NCI-H1694 treated with DMSO at 0.1 percent for 48 hours (cell line): ENCODE measurements around the gene PRICKLE2.

ENCODE experiments used
- DNase-seq: peaks from one replicate; lab custom pipeline; 2025; lab: John Stamatoyannopoulos, UW

PRICKLE2 gene

DNA sequence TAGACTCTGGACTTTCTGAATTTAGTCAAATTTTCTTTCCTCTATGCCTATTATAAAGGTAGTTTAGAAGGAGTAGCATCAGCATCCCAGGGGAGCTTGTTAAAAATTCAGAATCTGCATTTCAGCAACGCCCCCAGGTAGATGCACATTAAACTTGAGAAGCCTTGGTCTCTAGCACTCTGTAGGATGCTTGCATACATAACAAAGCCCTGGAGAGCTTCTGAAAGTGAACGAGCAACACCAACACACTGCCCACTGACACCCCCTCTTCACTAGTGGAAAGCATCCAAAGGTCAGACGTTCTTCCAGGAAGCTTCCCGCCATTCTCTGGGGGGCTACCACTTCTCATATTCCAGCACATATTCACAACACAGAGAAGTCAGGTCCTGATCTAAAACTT, 6.5 kb downstream of the PRICKLE2 start:
- DNase-seq = no peak

DNA sequence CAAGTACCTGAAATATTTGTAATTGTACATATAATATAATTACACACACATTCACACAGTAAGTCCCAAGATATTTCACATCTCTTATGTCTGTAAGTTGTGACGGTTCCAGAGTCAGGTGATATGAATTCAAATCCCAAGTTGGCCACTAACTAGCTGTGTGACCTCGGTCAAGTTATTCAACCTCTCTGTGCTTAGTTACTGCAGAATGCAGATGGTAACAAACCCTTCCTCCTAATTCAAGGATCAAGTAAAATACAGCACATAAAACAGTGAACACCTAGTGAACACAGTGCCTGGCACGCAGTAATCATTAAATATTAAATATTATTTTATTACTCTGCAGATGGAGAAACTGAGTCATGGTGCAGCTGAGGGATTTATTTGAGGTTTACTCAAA, 6.9 kb downstream of the PRICKLE2 start:
- DNase-seq = no peak

DNA sequence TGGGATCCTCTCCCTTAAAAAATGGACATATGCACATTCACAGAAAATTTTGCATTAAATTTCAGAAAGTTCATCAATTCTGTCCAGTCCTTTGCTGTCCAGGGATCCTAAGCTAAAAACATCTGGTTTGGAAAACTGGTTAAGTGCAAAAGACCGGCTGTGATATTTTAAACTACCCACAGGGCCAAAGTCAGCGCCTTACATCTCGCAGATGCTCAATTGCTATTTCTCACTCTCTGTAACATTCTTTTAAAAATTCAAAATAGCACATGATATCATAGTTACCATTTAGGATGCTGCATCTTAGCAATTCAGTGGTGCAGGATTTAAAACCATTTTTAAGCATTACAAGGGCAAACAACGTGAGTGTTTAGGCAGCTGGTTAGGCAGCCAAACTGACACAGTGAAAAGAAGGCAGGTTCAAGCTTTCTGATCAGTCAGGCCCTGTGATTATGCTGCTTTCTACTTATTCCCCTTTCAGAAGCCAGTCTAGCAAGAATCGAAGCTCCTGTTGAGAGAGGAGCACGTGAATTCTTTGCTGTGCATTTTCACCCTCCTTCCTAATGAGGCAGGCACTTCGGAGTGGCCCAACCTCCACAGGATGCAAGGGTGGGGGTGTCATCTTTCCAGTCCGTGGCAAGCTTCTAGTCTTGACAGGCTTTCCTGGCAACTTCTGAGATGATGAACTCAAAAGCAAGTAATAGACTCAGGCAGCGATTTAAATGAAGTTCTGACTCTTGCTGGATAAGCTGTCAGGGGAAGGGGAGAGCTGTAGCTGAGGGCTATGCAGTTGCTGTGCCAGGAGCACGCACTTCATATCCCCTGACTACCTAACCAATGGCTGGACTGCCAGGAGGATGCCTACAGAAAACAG, 8.8 kb downstream of the PRICKLE2 start:
- no peak for DNase-seq

DNA sequence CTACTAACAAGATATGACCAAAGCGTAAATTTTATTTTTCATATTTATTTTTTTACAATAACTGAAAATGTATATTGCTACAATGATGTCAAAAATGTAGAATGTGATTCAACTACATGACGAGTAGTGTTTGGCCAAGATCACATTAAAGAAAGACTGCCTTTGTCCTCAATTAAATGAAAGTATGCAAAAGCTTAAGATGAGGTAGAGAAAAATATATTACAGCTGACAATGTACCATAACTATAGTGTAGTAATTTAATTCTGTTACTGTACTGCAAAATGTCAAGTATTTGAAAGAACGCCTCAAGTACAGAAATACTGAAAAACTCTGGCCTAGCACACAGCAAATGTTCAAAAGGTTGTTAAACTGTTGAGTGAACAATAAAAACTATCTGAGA, 9.7 kb downstream of the PRICKLE2 start:
- no peak for DNase-seq

DNA sequence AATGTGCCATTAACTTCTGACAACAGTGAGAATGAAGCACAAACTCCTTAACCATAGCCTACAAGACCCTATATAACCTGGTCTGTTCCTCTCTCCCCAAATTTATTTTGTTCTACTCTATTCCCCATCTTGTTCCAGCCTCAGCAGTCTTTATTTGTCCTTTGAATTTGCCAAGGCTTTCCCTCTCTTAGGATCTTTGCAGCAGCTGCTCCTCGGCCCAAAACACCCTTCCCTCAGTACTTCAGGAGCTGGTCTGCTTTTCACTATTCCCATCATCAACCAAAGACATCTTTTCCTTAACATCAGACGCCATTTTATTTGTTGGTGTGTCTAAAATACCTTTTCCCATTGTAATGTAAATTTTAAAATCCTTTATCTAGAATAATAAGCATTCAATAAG, 10.2 kb downstream of the PRICKLE2 start:
- no peak for DNase-seq

DNA sequence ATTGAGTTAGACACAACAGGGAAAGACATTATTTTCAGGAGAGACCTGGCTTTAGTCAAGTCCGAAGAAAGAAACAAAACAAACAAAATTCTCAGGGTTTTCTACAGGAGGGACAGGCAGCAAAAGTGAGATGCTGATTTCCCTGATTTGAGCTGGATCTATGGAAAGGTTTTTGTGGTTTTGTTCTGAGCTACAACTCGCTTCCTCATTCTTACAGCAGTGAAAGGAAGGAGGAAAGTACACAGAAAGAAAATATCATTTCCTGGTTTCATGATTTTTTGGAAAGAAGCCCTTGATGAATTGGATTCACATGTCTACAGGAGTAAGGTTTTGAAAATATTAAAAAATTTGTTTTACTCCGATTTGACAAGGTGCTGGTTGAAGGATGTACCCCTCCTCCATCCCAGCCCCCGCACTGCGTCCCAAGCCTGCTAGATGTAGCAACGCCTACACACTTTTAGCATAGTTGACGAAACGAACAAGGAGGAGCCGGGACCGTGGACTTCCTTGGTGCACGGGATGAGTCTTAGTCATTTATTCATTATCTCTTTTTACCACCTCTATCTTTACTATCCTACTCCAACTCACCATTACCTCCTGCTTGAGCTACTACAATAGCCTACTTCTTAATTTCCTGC, 10.8 kb downstream of the PRICKLE2 start:
- no peak for DNase-seq

DNA sequence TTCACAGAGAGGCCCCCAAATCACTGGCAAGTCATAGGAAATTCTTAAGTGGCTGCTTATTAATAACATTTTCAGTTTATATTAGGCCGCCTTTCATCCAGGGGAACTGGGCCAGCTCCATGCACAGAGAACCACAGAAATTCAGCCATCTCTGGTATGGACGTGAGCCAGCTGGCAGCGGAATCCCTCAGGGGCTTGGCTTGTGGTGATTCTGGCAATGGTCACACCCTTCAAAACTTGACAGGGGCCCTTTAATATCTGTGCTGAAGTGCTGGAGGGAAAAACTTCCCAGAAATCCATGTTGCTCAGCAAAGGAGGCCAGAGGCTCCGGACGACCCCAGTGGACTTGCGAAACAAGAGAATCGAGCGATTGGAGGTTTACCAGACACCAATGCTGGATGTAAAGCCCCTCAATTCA, 11.3 kb downstream of the PRICKLE2 start:
- no peak for DNase-seq

DNA sequence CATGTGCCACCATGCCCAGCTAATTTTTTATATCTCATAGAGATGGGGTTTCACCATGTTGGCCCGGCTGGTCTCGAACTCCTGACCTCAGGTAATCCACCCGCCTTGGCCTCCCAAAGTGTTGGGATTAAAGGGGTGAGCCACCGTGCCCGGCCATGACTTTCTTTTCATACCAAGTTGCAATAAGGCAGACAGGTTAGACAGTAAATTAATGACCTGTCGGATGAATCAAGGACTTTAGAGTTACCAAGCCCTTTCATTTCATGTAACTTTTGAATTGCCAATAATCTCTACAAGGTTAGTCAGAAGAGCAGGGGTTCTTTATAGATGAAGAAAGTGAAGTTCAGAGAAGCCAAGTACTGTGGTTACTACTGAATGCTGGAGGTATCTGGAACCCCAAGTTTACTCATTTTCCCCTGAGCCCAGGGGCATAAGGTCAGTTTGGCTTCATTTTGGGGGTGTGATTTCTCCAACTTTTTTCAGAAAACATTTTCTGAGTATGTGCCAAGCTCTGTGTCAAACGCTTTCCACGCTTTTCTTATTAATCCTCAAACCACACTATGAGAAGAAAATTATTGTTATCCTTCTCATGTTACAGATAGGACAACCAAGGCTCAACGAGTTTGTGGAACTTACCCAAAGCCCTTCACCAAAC, 11.9 kb downstream of the PRICKLE2 start:
- DNase-seq = no peak

DNA sequence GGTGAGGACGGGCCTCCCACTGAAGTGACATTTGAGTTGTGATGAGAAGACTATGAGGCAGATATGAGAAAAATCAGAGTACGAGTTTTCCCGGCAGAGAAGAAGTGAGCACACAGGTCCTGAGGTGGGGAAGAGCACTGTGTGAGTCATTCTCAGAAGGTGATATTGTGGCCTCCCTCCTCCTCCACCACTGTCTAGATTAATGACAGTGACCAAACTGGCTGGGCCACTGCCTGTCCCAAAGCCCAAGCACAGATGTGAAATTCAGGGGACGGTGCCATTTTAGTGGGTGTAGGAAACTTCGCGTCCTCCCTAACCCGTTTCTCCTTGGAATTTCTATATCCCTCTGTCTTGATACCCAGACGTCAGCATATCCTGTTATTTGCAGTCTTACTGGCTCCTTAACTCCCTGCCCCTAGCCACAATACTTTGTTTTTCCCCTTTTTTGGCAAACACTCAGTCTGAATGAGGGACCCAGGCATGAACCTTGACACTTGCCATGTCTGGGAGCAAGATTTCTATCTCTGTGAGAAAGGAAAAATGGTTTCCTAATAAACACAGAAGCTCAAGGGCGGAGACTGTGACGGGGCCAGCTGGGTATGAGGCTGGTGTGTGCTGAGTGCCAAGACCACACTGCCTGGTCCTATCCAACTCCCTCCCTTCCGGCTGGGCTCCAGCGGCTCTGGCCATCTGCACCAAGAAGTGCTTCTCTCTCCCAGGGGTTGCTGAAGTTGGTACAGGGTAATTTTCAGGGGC, 15.2 kb downstream of the PRICKLE2 start:
- peak; percentile 0 for DNase-seq

DNA sequence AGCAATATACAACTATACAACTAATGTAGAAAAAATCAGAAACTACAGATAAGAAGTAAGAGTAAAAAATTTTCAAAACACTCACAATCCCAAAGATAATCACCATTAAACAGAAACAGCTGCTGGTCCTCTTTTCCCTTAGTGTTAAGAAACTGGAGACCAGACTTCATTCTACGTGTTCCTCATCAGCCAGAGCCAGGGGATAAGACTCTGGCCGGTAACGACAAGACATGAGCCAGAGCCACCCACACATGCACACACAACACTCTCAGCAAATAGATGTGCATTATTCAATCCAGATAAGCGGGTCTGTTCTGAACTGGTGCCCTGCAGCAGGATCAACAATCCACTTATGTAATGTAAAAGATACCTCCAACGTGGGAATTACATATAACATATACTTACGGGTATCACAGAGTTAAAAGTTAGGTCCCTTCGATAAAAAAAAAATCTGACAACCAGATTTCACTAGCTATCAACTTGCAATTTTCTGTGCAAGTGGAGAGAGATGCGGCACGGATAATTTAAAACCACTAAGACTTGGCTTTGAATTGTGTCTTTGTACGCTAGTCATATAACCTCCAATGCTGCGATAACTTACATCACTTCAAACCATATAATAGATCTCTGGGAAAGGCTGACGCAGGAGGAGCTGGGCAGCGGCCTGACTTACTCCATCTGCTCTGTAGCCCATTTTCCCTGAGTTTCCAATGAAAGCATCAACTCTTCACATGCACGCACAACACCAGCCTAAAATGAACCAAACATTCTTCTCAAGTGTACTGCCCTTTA, 17.8 kb downstream of the PRICKLE2 start:
- DNase-seq = no peak

DNA sequence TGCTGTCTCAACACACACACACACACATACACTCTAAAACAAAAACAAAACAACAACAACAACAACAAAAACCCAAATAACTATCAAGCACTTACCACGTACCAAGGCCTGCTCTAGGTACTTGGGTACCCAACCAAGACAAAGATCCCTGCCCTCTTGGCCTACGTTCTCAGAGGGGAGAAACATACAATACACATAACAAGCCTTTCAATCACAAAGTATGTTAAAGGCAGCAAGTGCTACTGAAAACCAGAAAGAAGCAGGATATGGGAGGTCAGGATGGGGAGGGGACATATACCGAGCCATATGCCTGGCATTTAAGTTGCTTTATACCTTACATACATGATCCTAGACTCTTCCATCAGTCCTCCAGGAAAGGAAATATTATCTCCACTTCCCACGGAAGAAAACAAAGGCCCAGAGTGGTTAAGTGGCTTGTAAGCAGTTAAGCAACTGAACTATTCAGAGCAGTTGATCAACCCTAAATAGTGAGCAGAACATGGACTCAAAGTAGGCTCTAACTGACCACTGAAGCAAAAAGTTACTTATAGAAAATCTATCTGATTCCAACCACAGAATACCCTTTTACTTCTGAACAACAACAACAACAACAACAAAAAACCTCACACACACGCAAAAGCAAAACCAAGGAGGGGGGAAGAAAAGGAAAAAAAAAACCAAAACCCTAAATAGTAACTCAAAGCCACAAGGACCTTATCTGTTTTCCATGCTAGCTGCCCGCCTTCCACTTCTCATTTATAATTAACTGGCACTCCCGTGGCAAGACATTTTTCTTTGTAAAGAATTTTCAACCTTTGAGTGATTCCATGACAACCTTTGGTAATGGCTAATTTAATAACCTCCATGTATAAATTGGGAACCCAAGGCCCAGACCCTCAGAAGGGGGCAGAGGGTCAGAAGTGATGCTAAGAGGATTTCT, 21.0 kb downstream of the PRICKLE2 start:
- DNase-seq = no peak

DNA sequence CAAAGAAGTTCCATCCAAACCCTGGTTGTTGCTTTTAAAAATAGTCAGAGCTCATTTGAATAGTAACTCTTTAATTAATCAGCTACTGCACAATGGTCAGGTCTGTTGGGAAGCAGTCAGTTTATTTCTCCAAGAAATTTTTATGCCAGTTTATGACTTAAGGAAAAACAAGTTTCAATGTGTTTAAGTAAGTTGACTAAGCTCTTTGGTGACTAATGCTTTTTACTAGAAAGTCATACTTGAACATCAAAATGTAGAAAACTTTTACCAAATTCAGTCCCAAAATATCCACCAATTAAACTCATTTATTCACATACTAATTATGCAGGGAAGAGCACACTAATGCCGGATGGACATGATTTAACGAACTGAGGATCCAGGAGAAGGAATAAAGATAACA, 22.1 kb downstream of the PRICKLE2 start:
- no peak for DNase-seq

DNA sequence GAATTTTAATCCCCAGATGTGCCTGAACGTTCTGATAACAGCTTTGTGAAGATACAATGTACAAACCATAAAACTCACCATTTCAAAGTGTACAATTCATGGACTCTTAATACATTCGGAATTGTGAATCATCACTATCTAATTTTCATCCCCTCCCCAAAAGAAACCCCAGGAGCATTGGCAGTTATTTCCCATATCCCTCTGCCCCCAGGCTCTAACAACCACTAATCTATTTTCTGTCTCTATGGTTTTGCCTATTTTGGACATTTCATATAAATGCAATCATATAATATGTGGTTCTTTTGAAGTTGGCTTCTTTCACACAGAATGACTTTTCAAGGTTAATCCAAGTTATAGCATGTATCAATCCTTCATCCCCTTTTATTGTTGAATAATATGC, 25.3 kb downstream of the PRICKLE2 start:
- no peak for DNase-seq

DNA sequence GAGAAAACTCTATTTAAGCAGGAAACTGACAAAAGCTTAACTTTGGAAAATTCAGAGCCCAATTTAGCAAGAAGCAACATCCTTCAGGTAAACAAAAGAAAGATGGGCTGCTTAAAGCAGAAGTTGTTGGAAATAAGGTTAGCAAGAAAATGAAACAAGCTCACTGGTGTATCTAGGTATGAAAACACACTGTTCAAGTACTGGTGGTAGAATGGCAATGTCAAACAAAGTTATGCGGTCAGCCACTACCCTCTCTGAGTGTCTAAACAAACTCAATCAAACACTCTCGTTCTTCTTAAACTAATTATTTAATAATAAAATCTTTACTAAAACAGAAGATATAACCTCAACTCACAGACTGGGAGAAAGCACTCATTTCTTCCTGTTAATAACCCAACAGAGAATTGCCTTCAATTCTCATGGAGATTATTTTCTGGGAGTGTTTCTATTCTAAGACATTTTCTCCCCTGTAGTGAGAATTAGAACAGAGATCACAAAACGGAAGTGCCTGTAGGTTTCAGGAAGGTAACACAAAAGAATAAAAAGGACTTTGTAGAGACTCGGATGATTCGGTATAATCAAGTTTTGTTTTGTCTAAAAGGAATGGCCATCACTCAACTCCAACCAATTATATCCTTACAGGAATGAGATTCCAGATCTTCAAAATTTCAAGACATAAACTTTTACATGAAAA, 28.9 kb downstream of the PRICKLE2 start:
- no peak for DNase-seq

DNA sequence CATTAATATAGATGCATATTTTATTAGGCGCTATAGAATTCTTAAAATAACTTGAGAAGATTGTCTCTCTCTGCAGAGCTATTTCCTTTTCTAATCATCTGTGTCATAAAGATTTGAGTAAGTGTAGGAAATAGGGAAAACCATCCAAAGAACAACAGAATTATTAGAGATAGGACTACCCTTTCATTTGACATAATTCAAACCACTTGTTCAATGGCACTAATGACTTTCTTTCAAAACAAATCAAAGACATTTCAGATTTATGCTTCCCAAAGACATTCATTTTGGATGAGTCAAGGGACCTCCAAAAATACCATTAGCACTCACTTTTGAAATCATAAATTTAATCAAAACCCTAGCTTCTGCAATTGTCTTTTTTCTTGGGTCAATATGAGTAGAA, 29.5 kb downstream of the PRICKLE2 start:
- DNase-seq = no peak

DNA sequence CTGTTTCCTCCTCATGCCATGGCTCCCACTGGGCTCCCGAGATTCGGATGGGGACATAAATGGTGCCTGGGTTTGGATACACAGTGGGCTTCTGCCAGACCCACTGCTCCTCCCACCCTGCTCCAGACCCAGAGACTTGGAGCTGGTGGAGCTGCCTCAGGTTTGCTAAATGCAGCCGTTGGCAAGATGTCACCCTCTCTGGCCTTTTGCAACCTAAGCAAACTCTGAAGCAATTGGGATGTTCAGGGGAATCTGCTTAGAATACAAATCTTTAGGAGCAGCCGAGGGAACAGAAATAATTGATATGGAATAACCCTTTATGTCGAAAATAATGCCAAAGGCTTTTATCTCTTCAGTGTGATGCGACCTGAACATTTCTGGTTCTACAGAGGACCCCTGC, 33.4 kb downstream of the PRICKLE2 start:
- no peak for DNase-seq

DNA sequence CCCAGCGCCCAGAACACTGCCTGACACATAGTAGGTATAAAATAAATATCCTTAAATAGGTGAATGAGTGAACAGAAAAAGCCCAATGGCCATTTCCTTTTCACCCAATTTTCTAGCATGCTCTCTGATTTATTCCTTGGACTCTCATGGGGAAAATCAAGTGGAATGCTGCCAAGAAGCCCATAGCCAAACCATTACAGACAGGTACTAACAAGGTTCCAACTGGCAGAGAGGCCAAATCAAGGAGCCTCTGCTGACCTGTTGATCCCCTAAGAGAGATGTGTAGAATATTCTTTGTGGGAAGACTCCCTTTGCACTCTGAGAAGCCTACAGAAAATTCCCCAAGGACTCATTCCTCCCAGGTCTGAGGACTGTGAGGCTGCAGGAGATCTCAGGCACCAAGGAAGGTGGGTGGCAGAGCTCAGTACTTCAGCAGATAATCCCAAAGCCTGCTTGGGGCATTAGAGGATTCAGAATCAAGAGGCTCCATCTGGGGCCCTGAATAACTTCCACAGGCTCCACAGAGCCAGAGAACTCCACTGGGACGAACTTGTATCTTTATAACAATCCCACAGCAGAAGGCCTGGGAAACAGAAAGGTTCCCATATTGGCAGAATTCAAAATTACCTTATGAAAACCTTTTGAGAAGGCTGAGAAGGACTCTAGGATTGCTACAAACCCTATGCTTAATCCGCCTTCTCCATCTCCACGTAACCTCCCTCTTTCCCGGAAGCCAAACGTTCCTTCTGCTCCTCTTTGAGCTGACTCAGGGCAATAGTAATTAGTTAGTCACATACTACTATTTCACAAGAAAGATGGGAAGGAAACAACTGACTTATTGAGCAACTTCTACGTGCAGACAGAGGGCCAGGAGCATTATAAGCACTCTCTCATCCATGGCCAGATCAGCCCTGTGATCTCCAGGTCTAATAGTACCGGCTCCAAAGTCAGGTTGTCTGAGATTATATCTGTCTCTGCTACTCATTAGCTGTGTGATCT, 34.5 kb downstream of the PRICKLE2 start:
- no peak for DNase-seq

DNA sequence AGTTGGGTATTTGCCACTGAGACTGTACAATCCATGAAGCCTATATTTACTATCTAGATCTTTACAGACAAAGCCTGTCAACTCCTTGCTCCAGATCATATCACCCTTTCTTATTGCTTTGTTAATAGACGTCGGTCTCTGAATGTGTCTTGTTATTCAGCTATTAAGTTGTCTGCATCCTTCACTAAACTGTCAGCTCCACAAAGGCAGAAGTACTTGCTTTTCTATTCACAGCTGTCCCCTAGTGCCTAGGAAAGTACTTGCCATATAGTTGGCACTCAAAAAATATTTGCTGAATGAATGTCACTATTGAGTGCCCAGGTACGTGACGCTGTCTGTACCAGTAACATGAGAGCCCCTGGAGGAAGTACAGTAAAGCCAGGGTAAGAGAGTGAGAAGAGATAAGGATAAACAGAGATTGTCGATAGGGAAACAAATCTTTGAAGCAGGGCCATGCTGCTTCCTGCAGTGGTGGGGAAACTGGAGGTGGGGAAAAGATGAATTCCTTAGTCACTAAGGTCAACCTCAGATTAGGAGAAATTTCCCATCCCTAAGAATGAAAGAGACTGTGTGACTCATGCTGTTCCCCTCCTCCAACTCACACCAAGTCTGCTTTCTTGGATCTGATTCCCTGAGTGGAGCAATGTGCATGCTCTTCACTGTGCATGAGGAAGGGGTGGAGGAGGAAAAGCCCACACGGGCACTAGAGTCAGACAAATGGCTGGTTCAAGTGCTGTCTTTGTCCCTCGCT, 36.3 kb downstream of the PRICKLE2 start:
- DNase-seq = no peak
